Choroid plexus epithelial cell (primary cell): ENCODE measurements around the gene YTHDF1.

Source experiments
- DNase-seq: peaks from one replicate; pipeline ENCODE4 v3.0.0-alpha.2; 2010; ENCODE audit warnings: low read depth
- H3K4me3 ChIP-seq: 2 replicates; pipeline ENCODE4 v1.5.1; 2011; ENCODE audit warnings: low read depth, mild to moderate bottlenecking, control low read depth, low read length, moderate library complexity
- TF ChIP-seq, protein P1 (sequence below): conservative IDR thresholded peaks from 2 replicates; pipeline ENCODE4 v1.5.1; 2011; ENCODE audit warnings: low read depth, mild to moderate bottlenecking, control low read depth, inconsistent platforms, low read length, moderate library complexity

Gene YTHDF1

DNA sequence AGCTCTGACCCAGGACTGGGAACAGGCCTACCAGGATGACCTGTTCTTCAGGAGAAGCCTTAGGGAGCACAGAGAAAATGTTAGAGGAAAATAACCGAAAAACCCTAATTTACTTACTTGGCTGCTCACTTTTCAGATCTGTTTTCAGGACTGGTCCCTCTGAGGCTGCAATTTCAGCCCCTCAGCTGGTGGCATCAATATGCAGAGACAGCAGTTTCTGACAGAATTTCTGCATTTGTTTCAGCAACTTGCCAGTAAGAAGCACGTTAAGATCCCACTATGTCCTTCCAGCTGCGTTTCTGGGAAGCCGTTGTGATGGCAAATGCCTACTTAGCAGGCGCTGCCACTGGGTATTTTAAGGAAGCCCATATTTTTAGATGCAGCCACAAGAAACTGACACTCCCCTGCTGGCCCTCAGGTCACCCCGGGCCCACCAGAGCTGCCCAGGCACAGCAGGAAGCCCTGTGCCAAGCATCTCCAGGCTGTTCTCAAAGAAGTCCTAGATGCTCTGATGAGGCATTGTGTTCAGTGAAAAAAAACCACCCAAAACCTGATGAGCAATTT, 7.5 kb downstream of the YTHDF1 start:
- DNase-seq: no peak
- TF ChIP-seq, protein P1, sequence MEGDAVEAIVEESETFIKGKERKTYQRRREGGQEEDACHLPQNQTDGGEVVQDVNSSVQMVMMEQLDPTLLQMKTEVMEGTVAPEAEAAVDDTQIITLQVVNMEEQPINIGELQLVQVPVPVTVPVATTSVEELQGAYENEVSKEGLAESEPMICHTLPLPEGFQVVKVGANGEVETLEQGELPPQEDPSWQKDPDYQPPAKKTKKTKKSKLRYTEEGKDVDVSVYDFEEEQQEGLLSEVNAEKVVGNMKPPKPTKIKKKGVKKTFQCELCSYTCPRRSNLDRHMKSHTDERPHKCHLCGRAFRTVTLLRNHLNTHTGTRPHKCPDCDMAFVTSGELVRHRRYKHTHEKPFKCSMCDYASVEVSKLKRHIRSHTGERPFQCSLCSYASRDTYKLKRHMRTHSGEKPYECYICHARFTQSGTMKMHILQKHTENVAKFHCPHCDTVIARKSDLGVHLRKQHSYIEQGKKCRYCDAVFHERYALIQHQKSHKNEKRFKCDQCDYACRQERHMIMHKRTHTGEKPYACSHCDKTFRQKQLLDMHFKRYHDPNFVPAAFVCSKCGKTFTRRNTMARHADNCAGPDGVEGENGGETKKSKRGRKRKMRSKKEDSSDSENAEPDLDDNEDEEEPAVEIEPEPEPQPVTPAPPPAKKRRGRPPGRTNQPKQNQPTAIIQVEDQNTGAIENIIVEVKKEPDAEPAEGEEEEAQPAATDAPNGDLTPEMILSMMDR: no peak
- H3K4me3 ChIP-seq: no peak overlapping the region

DNA sequence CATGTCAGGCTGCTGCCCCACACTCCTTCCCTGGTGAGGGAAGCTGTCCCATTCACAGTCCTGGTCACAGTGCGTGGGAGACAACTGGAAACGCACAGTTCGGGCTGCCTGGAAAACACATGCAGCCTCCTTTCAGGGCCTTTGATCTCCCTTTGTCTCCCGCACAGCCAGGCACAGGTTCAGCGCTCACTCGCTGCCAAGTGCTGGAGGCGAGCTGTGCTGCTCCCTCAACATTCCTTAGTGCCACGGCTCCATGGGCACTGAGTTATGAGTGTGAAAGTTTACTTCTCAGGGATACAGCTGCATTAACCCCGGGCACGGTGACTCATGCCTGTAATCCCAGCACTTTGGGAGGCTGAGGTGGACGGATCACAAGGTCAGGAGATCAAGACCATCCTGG, 9.1 kb downstream of the YTHDF1 start:
- TF ChIP-seq, protein P1: no peak
- H3K4me3 ChIP-seq: no peak overlapping the region
- no peak for DNase-seq

DNA sequence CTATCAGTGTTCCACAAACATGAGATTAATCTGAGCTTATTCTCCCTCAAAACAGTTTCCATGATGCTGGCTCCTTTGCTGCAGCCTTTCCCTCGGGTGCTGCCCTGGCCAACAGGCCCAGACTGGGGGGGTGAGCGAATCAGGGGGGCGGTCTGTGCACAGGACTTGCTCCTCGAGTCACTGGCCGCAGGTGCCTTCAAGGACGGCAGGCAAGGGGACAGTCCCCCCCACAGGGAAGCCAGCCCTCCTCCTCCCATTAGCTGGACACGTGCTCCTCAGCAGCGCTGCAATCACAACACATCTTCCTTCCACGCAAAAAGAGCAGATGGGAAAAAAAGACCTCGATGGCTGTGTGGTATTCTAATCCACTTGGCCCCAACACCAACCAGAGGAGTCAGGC, 10.0 kb downstream of the YTHDF1 start:
- no peak overlapping the region for H3K4me3 ChIP-seq
- TF ChIP-seq, protein P1: no peak
- DNase-seq: no peak

DNA sequence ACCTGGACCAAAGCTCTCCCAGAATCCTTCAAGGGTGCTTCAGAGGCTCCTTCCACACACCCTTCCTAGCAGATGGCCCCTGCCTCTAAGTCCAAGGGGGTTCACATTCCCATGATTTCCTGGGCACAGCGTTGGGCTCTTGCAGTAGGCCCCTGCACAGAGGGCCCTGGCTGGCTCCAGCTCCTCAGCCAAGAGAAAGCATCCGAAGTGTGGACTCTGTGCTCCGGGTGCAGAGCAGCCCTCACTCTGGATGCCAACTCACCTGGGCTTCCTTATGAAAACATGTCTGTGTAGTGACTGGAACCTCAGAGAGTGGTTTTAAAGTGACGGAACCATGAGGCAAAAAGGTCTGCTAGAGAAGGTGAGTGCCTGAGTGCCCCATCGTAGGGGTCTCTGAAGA, 11.6 kb downstream of the YTHDF1 start:
- no peak overlapping the region for H3K4me3 ChIP-seq
- no peak for DNase-seq
- TF ChIP-seq, protein P1: no peak

DNA sequence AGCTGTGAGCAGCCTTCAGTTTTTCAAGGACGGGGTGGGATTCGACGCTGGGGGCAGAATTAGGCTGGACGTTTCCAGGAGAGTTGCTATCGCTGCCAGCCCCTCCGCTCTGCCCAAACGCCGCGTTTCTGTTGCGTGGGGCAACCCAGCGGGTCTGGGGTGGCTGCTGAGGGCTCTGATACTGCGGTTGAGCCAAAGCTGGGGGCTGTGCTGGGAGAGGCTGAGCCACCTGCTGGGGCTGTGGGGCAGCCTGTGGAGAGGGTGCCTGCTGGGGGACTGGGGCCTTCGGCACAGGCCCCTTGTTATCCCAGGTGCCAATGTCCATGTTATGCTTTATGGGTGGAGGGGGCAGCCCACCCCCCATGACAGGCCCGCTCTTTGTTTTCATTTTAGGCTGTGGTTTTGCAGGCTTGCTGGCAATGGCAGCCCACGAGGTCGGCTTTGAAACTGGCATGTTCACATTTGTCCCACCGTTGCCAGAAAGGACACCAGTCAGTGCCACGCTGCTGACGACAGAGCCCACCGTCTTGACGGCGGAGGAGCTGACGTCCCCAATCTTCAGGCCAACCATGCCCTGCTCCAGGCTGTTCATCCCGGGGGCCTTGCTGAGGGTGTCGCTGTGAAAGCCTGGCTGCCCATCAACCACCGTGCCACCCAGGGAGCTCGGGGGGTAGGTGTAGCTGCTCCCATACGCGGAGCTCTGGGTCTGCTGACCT, 13.0 kb downstream of the YTHDF1 start:
- no peak overlapping the region for H3K4me3 ChIP-seq

DNA sequence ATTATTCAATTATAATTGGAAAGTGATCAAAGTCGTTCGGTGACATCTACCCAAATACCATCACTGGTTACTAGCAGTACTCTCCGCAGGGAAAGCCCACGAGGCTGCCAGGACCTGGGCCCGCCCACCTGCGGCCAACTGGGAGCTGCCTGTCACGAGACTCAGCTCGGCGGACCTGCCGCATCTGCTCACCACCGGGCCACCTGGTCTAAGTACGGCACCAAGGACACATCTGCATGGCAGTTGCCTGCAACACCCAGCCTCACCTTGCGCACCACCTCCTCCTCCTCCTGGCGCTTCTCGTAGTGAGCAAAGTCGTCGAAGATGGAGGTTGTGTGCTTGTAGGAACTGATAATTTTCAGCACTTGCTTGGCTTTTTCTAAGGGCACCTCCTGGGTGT, 13.9 kb downstream of the YTHDF1 start:
- TF ChIP-seq, protein P1: no peak
- DNase-seq: no peak
- H3K4me3 ChIP-seq: no peak overlapping the region

More for the DNA sequence above, 13.0 kb downstream of the YTHDF1 start:
- TF ChIP-seq, protein P1: no peak
- no peak for DNase-seq

DNA sequence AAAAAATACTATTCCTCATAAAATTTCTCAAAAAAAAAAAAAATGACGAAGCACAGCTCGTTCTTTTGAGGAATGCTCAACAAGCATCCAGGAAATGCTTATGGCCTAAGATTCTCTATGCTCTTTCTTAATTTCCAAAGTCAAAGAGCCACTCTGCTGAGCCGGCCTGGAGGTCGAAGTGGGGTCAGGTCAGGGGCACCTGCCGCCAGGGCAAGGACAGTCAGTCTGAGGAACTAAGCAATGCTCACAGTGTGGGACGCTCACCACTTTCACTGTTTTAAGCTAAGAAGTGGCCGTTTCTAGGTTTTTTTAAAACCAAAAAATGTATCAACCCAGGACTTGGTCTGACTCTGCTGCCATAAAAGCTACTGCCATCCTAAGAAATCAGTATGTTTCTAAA, 17.3 kb downstream of the YTHDF1 start:
- no peak overlapping the region for H3K4me3 ChIP-seq
- TF ChIP-seq, protein P1: no peak
- no peak for DNase-seq
